HG03045 (cell line): ENCODE measurements around the gene ALDH3B2.

Experiments used
- ATAC-seq: cut with Tn5 transposase; IDR thresholded peaks from one replicate; pipeline ENCODE4 v1.9.1; 2021; ENCODE audit warnings: mild to moderate bottlenecking, moderate library complexity; ENCODE audit not compliant: unreplicated experiment

The ALDH3B2 gene

GRCh38 chr11:67617243-67617953, 57.0 kb downstream of the ALDH3B2 start:
- no peak for ATAC-seq

- no peak for ATAC-seq
Measured at GRCh38 chr11:67616431-67617242, 57.8 kb downstream of the ALDH3B2 start.

- no peak for ATAC-seq
Measured at GRCh38 chr11:67615728-67616430, 58.5 kb downstream of the ALDH3B2 start.

- ATAC-seq = no peak
Measured at GRCh38 chr11:67614730-67615714, 59.4 kb downstream of the ALDH3B2 start.

GRCh38 chr11:67613960-67614715, 60.3 kb downstream of the ALDH3B2 start:
- peak; percentile 69 for ATAC-seq

GRCh38 chr11:67613313-67613959, 61.0 kb downstream of the ALDH3B2 start:
- ATAC-seq = no peak

GRCh38 chr11:67612751-67613150, 61.7 kb downstream of the ALDH3B2 start:
- ATAC-seq = no peak
